ENCODE data around the gene GABBR2.
"Not testable (repeated sequence)": the region's sequence is repeated elsewhere in the genome, so short reads cannot be mapped to it uniquely, and the experiment has no call there.

The GABBR2 gene

GRCh38 chr9:98691890-98692289 lies 16.8 kb downstream of the GABBR2 start:
- TF ChIP-seq JUND (IDR thresholded peaks at IDR 0.05; ENCODE audit: low read depth), result no peak
- DNase-seq (ENCODE audit: low read depth in 1 of 2, low spot score in 1 of 2), result no peak
- in situ Hi-C loops (cut with HindIII; ENCODE audit: low pct_unique_long_range_greater_than_20kb, low sequenced_read_pairs), result no loop called here

- TF ChIP-seq JUND (IDR thresholded peaks at IDR 0.05; ENCODE audit: low read depth), result no peak
- no peak for DNase-seq (ENCODE audit: low read depth in 1 of 2, low spot score in 1 of 2)
- in situ Hi-C loops (cut with HindIII; ENCODE audit: low pct_unique_long_range_greater_than_20kb, low sequenced_read_pairs), result no loop called here
These were observed 18.0 kb downstream of the GABBR2 start for GRCh38 chr9:98690686-98691085.

GRCh38 chr9:98688710-98689495 lies 19.8 kb downstream of the GABBR2 start:
- in situ Hi-C loops (cut with HindIII; ENCODE audit: low pct_unique_long_range_greater_than_20kb, low sequenced_read_pairs), result no loop called here
- no peak for TF ChIP-seq JUND (IDR thresholded peaks at IDR 0.05; ENCODE audit: low read depth)
- DNase-seq (ENCODE audit: low read depth in 1 of 2, low spot score in 1 of 2), result no peak

GRCh38 chr9:98687911-98688310 lies 20.8 kb downstream of the GABBR2 start:
- no peak for TF ChIP-seq JUND (IDR thresholded peaks at IDR 0.05; ENCODE audit: low read depth)
- no peak for DNase-seq (ENCODE audit: low read depth in 1 of 2, low spot score in 1 of 2)
- in situ Hi-C loops (cut with HindIII; ENCODE audit: low pct_unique_long_range_greater_than_20kb, low sequenced_read_pairs), result no loop called here

GRCh38 chr9:98686961-98687855 lies 21.5 kb downstream of the GABBR2 start:
- in situ Hi-C loops (cut with HindIII; ENCODE audit: low pct_unique_long_range_greater_than_20kb, low sequenced_read_pairs), result no loop called here
- no peak for TF ChIP-seq JUND (IDR thresholded peaks at IDR 0.05; ENCODE audit: low read depth)
- peak in 1 of 2 experiments; percentile 64 for DNase-seq (ENCODE audit: low read depth in 1 of 2, low spot score in 1 of 2)

GRCh38 chr9:98684816-98685215 lies 23.9 kb downstream of the GABBR2 start:
- in situ Hi-C loops (cut with HindIII; ENCODE audit: low pct_unique_long_range_greater_than_20kb, low sequenced_read_pairs); DNase-seq (ENCODE audit: low read depth in 1 of 2, low spot score in 1 of 2): not testable (repeated sequence)

- DNase-seq (ENCODE audit: low read depth in 1 of 2, low spot score in 1 of 2), result peak in 1 of 2 experiments; percentile 28
- in situ Hi-C loops (cut with HindIII; ENCODE audit: low pct_unique_long_range_greater_than_20kb, low sequenced_read_pairs), result no loop called here
- no peak for TF ChIP-seq JUND (IDR thresholded peaks at IDR 0.05; ENCODE audit: low read depth)
These were observed 30.4 kb downstream of the GABBR2 start for GRCh38 chr9:98678244-98678842.

- no peak for TF ChIP-seq JUND (IDR thresholded peaks at IDR 0.05; ENCODE audit: low read depth)
- DNase-seq (ENCODE audit: low read depth in 1 of 2, low spot score in 1 of 2), result no peak
- in situ Hi-C loops (cut with HindIII; ENCODE audit: low pct_unique_long_range_greater_than_20kb, low sequenced_read_pairs), result no loop called here
These were observed 35.1 kb downstream of the GABBR2 start for GRCh38 chr9:98673681-98674080.

- no peak for DNase-seq (ENCODE audit: low read depth in 1 of 2, low spot score in 1 of 2)
- TF ChIP-seq JUND (IDR thresholded peaks at IDR 0.05; ENCODE audit: low read depth), result no peak
- in situ Hi-C loops (cut with HindIII; ENCODE audit: low pct_unique_long_range_greater_than_20kb, low sequenced_read_pairs), result no loop called here
These were observed 41.6 kb downstream of the GABBR2 start for GRCh38 chr9:98667005-98667640.

- TF ChIP-seq JUND (IDR thresholded peaks at IDR 0.05; ENCODE audit: low read depth), result no peak
- in situ Hi-C loops (cut with HindIII; ENCODE audit: low pct_unique_long_range_greater_than_20kb, low sequenced_read_pairs), result no loop called here
- no peak for DNase-seq (ENCODE audit: low read depth in 1 of 2, low spot score in 1 of 2)
These were observed 43.2 kb downstream of the GABBR2 start for GRCh38 chr9:98665501-98665900.

GRCh38 chr9:98660541-98660940 lies 48.2 kb downstream of the GABBR2 start:
- DNase-seq (ENCODE audit: low read depth in 1 of 2, low spot score in 1 of 2), result no peak
- no peak for TF ChIP-seq JUND (IDR thresholded peaks at IDR 0.05; ENCODE audit: low read depth)
- in situ Hi-C loops (cut with HindIII; ENCODE audit: low pct_unique_long_range_greater_than_20kb, low sequenced_read_pairs), result no loop called here

- in situ Hi-C loops (cut with HindIII; ENCODE audit: low pct_unique_long_range_greater_than_20kb, low sequenced_read_pairs), result no loop called here
- no peak for TF ChIP-seq JUND (IDR thresholded peaks at IDR 0.05; ENCODE audit: low read depth)
- no peak for DNase-seq (ENCODE audit: low read depth in 1 of 2, low spot score in 1 of 2)
These were observed 49.8 kb downstream of the GABBR2 start for GRCh38 chr9:98658951-98659351.

Data from T47D (cell line).